PC-9 (cell line): ENCODE results near the gene FOXL1. TPM values are rescaled to one million over a fixed set of nuclear protein-coding genes. Genes with fewer than 3 reads are reported as not detected.

Source experiments
- BruUV-seq: library from RNA; stranded (reverse); fragments of 400-500 nt; replicated peaks from 2 replicates; lab custom pipeline; 2021; lab: Mats Ljungman, UMichigan
- CTCF ChIA-PET: fragments of 300-600 bp; sonication (Branson Sonifier 250); formaldehyde crosslinking; loops from one replicate; lab custom pipeline; 2022; ENCODE audit warnings: antibody characterized with exemption; lab: Charles Lee
- POLR2A ChIA-PET: fragments of 300-600 bp; sonication (Branson Sonifier 250); formaldehyde crosslinking; loops from one replicate; lab custom pipeline; 2022; ENCODE audit warnings: antibody characterized with exemption; ENCODE audit not compliant: unreplicated experiment; lab: Charles Lee
- DNase-seq, 2 experiments: peaks; one replicate each; pipeline versions ENCODE4 v3.0.0 to v3.0.0-alpha.2; 2015 to 2022; ENCODE audit warnings: mixed read lengths in 1 of 2
- H2AFZ ChIP-seq: fragments of 200-600 bp; sonication (generic); 2 replicates; pipeline ENCODE4 v1.8.1; 2017; ENCODE audit warnings: antibody characterized with exemption
- H3F3A ChIP-seq: fragments of 200-600 bp; sonication (generic); 2 replicates; pipeline ENCODE4 v1.8.1; 2017; ENCODE audit warnings: antibody characterized with exemption, mild to moderate bottlenecking, low read depth; ENCODE audit not compliant: insufficient read depth
- H3K27ac ChIP-seq: fragments of 200-600 bp; sonication (generic); 2 replicates; pipeline ENCODE4 v1.6.1; 2016; ENCODE audit warnings: mixed run types
- H3K27me3 ChIP-seq: fragments of 200-600 bp; sonication (generic); 2 replicates; pipeline ENCODE4 v1.6.1; 2016; ENCODE audit warnings: low read depth, mixed run types; ENCODE audit not compliant: insufficient read depth
- H3K36me3 ChIP-seq: fragments of 200-600 bp; sonication (generic); 2 replicates; pipeline ENCODE4 v1.6.1; 2016; ENCODE audit warnings: low read depth, mixed run types
- H3K4me1 ChIP-seq: fragments of 200-600 bp; sonication (generic); replicated peaks from 2 replicates; pipeline ENCODE4 v1.6.1; 2016; ENCODE audit warnings: mixed run types; ENCODE audit not compliant: insufficient read depth
- H3K4me2 ChIP-seq: fragments of 200-600 bp; sonication (generic); 2 replicates; pipeline ENCODE4 v1.6.1; 2017; ENCODE audit warnings: mixed run types
- H3K4me3 ChIP-seq: fragments of 200-600 bp; sonication (generic); 2 replicates; pipeline ENCODE4 v1.6.1; 2016; ENCODE audit warnings: mixed run types
- H3K79me2 ChIP-seq: fragments of 200-600 bp; sonication (generic); 2 replicates; pipeline ENCODE4 v1.6.1; 2017; ENCODE audit warnings: low read depth, mixed run types
- H3K9me2 ChIP-seq: fragments of 200-600 bp; sonication (generic); 2 replicates; pipeline ENCODE4 v1.8.1; 2017; ENCODE audit warnings: mild to moderate bottlenecking; ENCODE audit not compliant: insufficient read depth
- H3K9me3 ChIP-seq: fragments of 200-600 bp; sonication (generic); 2 replicates; pipeline ENCODE4 v1.8.1; 2016; ENCODE audit warnings: low read depth; ENCODE audit not compliant: insufficient read depth
- H4K20me1 ChIP-seq: fragments of 200-600 bp; sonication (generic); 2 replicates; pipeline ENCODE4 v1.8.1; 2017; ENCODE audit not compliant: insufficient read depth
- CTCF ChIP-seq: fragments of 200-600 bp; sonication (generic); conservative IDR thresholded peaks from 2 replicates; pipeline ENCODE4 v1.6.1; 2017; ENCODE audit warnings: mixed run types, antibody characterized with exemption, mild to moderate bottlenecking, moderate library complexity
- EZH2 ChIP-seq: fragments of 200-600 bp; sonication (generic); IDR thresholded peaks from 2 replicates; pipeline ENCODE4 v1.8.0; 2017; ENCODE audit warnings: antibody characterized with exemption, low read depth
- intact Hi-C: fragments of 100-400 bp; cut with micrococcal nuclease; formaldehyde crosslinking; loops from one replicate; pipeline ENCODE4 v1.10.0; 2022; ENCODE audit not compliant: unreplicated experiment
- total RNA-seq: library from RNA; stranded (reverse); gene quantifications from 2 replicates; pipeline ENCODE4 v1.2.3, GENCODE V29; 2021

FOXL1 gene
- total RNA-seq, 1 experiment from 2014 or later: not detected

- H3K36me3 ChIP-seq: peaks cover 12% of the 10 kb centered on the region; the same call in 1 of the 2 replicates
These were observed 41.7 kb upstream of the FOXL1 start for GRCh38 chr16:86536621-86537020.

GRCh38 chr16:86537486-86537885 is 40.9 kb upstream of the FOXL1 start:
- intact Hi-C loops: no loop called here
- Histone ChIP-seq H3K4me1 (no peaks in the 10 kb centered on the region), H3K4me3 (no peak overlapping the region), H3K9me2 (no peaks in the 10 kb centered on the region), H3K4me2 (no peak overlapping the region), H3K27me3 (no peaks in the 10 kb centered on the region), H2AFZ (no peak overlapping the region), H4K20me1 (no peaks in the 10 kb centered on the region; the same call in 1 of the 2 replicates), H3K27ac (no peak overlapping the region), H3F3A (no peaks in the 10 kb centered on the region), H3K9me3 (no peaks in the 10 kb centered on the region), H3K36me3 (peaks cover 12% of the 10 kb centered on the region; the same call in 1 of the 2 replicates), H3K79me2 (no peaks in the 10 kb centered on the region)
- DNase-seq: no peak
- CTCF ChIA-PET: no interaction called here
- BruUV-seq: no TSS peak
- TF ChIP-seq EZH2 (no peak), CTCF (no peak)
- POLR2A ChIA-PET: interaction anchor here (0.6 kb wide), 1 partner anchor 732 kb away, joined by 3 read pairs; no protein-coding TSS in a partner anchor

More at GRCh38 chr16:86536621-86537020, 41.7 kb upstream of the FOXL1 start:
- intact Hi-C loops: no loop called here
- TF ChIP-seq EZH2 (no peak), CTCF (no peak)
- POLR2A ChIA-PET: interaction anchor here (0.6 kb wide), 1 partner anchor 731 kb away, joined by 3 read pairs; no protein-coding TSS in a partner anchor
- no peak for DNase-seq
- Histone ChIP-seq H2AFZ (no peak overlapping the region), H3K27ac (no peak overlapping the region), H3K4me2 (no peak overlapping the region), H3K27me3 (no peaks in the 10 kb centered on the region), H3F3A (no peaks in the 10 kb centered on the region), H3K9me3 (no peaks in the 10 kb centered on the region), H3K4me3 (no peak overlapping the region), H3K4me1 (no peaks in the 10 kb centered on the region), H3K79me2 (no peaks in the 10 kb centered on the region), H4K20me1 (no peaks in the 10 kb centered on the region), H3K9me2 (no peaks in the 10 kb centered on the region)
- no TSS peak for BruUV-seq
- CTCF ChIA-PET: interaction anchor here (0.6 kb wide), 1 partner anchor 473 kb away, joined by 3 read pairs; no protein-coding TSS in a partner anchor

- Histone ChIP-seq H3K4me2 (no peak overlapping the region), H3K4me1 (no peaks in the 10 kb centered on the region), H3K9me2 (no peaks in the 10 kb centered on the region), H3F3A (no peaks in the 10 kb centered on the region), H4K20me1 (no peaks in the 10 kb centered on the region; the same call in 1 of the 2 replicates), H3K4me3 (no peak overlapping the region), H2AFZ (no peak overlapping the region), H3K27ac (no peak overlapping the region), H3K27me3 (no peaks in the 10 kb centered on the region), H3K79me2 (no peaks in the 10 kb centered on the region), H3K36me3 (peaks cover 12% of the 10 kb centered on the region; the same call in 1 of the 2 replicates), H3K9me3 (no peaks in the 10 kb centered on the region)
- intact Hi-C loops: no loop called here
- DNase-seq: no peak
- ChIA-PET POLR2A (no interaction called here), CTCF (no interaction called here)
- TF ChIP-seq CTCF: no peak
- TF ChIP-seq EZH2: no peak
- BruUV-seq: no TSS peak
These were observed 40.1 kb upstream of the FOXL1 start for GRCh38 chr16:86538196-86538780.
